ENCODE measurements around the gene PISD.

The PISD gene

DNA sequence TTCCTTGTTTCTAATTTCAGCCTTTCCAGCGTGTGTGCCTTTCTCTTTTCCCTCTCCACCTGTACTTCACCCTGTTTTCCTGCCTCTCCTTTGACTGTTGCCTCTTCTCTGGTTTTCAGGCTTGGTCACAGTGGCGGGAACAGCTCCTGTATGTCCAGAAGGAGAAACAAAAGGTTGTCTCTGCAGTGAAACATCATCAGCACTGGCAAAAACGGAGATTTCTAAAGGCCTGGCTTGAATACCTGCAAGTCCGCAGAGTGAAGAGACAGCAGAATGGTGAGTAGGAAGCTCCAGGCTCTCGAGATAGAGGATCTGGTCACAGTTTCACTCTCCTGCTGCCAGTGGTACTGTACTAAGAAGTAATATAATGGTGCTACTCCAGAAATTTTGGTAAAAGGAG lies 89.1 kb downstream of the PISD start:
- DNase-seq (ENCODE audit: low read depth): no peak

- no peak for DNase-seq (ENCODE audit: low read depth)
Observed at GRCh38 chr22:31569126-31569525, 92.9 kb downstream of the PISD start.
